ENCODE measurements around the gene TATDN3. TPM values are rescaled to one million over a fixed set of nuclear protein-coding genes. Genes with fewer than 3 reads are reported as not detected.

The TATDN3 gene
- total RNA-seq, 2 donors from 2014 or later = 17.7 to 18.2 TPM

DNA sequence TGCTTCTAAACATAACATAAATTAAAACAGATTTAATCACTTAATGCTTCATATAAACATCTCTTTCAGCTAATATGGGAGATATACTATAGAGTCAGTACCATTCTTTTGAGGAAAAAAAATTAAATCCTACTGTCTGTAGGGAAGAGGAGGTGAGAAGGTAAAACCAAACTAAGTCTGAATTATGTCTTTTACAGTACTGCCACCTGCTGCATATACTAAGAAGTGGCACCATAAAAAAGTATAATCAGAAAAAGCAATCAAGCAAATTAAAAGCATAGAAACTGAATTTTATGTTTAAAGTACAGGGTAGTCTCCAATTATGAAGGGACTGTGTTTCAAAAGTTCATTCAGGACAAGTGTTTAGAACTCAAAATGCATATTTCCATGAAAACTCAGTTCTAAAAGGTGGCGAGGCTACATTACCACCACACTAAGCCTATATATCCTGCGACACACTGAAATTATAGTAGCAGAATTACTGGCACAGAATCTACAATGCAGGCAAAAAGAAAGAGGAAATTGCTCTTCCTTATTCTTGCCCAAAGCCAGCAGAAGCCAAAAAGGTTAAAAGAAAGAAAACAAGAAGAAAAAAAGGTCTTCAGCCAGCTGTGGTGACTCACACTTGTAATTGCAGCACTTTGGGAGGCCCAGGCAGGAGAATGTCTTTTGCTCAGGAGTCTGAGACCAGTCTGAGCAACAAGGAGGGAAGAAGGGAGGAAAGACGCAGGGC lies 9.1 kb upstream of the TATDN3 start:
- Mint-ChIP-seq H3K27me3 (ENCODE audit: low read depth) (no peaks in the 10 kb centered on the region), H3K27ac (peak overlapping the region; percentile 86), H3K36me3 (ENCODE audit: insufficient read depth in 2 of 2) (peaks cover 9 to 20% of the 10 kb centered on the region in 2 donors), H3K9me3 (no peaks in the 10 kb centered on the region), H3K4me1 (ENCODE audit: low read depth) (peaks cover 44% of the 10 kb centered on the region), H3K4me3 (peak overlapping the region in 1 of 2 donors; percentile 61)
- ATAC-seq (replicated peaks in 1 of 2) = peak; percentile 45 to 65
- DNase-seq = no peak

GRCh38 chr1:212783976-212784375 lies 7.7 kb upstream of the TATDN3 start:
- H3K27ac Mint-ChIP-seq = peak overlapping the region; percentile 52
- DNase-seq (no peak), ATAC-seq (replicated peaks in 1 of 2) (peak; percentile 72 to 87)
- no peaks in the 10 kb centered on the region for H3K9me3 Mint-ChIP-seq
- H3K36me3 Mint-ChIP-seq (ENCODE audit: insufficient read depth in 2 of 2) = peaks cover 9 to 20% of the 10 kb centered on the region in 2 donors
- no peaks in the 10 kb centered on the region for H3K27me3 Mint-ChIP-seq (ENCODE audit: low read depth)
- H3K4me1 Mint-ChIP-seq (ENCODE audit: low read depth) = peaks cover 55% of the 10 kb centered on the region
- H3K4me3 Mint-ChIP-seq = peak overlapping the region in 1 of 2 donors; percentile 45

GRCh38 chr1:212785871-212786270 lies 5.8 kb upstream of the TATDN3 start:
- ATAC-seq (replicated peaks in 1 of 2) (no peak), DNase-seq (no peak)
- H3K9me3 Mint-ChIP-seq = no peaks in the 10 kb centered on the region
- no peak overlapping the region for H3K27ac Mint-ChIP-seq
- no peak overlapping the region for H3K4me3 Mint-ChIP-seq
- peaks cover 70% of the 10 kb centered on the region for H3K4me1 Mint-ChIP-seq (ENCODE audit: low read depth)
- H3K27me3 Mint-ChIP-seq (ENCODE audit: low read depth) = no peaks in the 10 kb centered on the region
- peaks cover 9 to 20% of the 10 kb centered on the region in 2 donors for H3K36me3 Mint-ChIP-seq (ENCODE audit: insufficient read depth in 2 of 2)

DNA sequence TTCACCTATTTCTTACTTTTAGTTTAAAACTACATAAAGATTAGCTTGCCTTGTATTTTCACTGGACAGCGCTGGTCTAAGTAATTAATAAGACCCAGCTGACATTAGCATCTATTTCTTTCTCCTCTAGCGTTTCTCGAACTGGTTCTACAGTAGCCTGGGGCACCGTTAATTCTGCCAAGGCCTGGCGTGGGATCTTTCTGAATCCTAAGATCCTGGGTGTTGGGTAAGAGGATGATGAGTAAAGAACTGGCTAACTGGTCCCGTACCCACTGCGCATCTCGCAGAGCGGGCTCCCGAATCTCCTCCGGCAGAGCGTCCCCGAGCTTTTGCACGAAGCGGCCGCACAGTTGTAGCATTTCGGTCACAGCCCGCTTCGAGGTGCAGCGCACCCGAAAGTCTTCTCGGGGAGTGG lies 426 bp upstream of the TATDN3 start:
- DNase-seq (no peak), ATAC-seq (replicated peaks in 1 of 2) (peak; percentile 73 to 75)
- Mint-ChIP-seq H3K27me3 (ENCODE audit: low read depth) (no peaks in the 10 kb centered on the region), H3K4me1 (ENCODE audit: low read depth) (peaks cover 59% of the 10 kb centered on the region), H3K4me3 (peak overlapping the region; percentile 99 to 100), H3K27ac (peak overlapping the region; percentile 90), H3K36me3 (ENCODE audit: insufficient read depth in 2 of 2) (peaks cover 5 to 20% of the 10 kb centered on the region in 2 donors), H3K9me3 (no peaks in the 10 kb centered on the region)

DNA sequence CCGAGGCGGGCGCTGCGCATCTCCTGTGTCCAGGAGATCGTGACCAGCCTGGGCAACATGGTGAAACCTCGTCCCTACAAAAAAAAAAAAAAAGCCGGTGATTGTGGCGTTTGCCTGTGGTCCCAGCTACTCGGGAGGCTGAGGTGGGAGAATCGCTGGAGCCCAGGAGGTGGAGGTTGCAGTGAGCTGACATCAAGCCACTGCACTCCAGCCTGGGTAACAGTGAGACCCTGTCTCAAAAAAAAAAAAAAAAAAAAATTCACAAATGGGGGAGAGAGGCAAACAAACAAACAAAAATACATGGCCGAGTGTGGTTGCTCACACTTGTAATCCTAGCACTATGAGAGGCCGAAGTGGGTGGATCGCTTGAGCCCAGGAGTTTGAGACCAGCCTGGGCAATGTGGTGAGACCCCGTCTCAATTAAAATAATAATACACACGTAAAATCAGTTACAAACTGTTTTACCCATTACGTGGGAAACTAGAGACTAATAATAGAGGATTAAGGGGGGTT lies 758 bp downstream of the TATDN3 start:
- no peak for ATAC-seq (replicated peaks in 1 of 2)
- Mint-ChIP-seq H3K9me3 (no peaks in the 10 kb centered on the region), H3K27ac (peak overlapping the region; percentile 99), H3K4me3 (peak overlapping the region; percentile 99 to 100), H3K4me1 (ENCODE audit: low read depth) (peaks cover 52% of the 10 kb centered on the region), H3K36me3 (ENCODE audit: insufficient read depth in 2 of 2) (peaks cover 5 to 16% of the 10 kb centered on the region in 2 donors), H3K27me3 (ENCODE audit: low read depth) (no peaks in the 10 kb centered on the region)
- DNase-seq = no peak

- Mint-ChIP-seq H3K27me3 (ENCODE audit: low read depth) (no peaks in the 10 kb centered on the region), H3K4me3 (peak overlapping the region in 1 of 2 donors; percentile 3), H3K36me3 (ENCODE audit: insufficient read depth in 2 of 2) (peaks cover 9 to 21% of the 10 kb centered on the region in 2 donors), H3K9me3 (no peaks in the 10 kb centered on the region), H3K27ac (no peak overlapping the region), H3K4me1 (ENCODE audit: low read depth) (peaks cover 36% of the 10 kb centered on the region)
- ATAC-seq (replicated peaks in 1 of 2) = no peak
- DNase-seq = no peak
These were observed 2.9 kb downstream of the TATDN3 start for GRCh38 chr1:212794561-212795014.

GRCh38 chr1:212797681-212798080 lies 6.0 kb downstream of the TATDN3 start:
- no peak for DNase-seq
- no peak for ATAC-seq (replicated peaks in 1 of 2)
- Mint-ChIP-seq H3K27ac (no peak overlapping the region), H3K9me3 (no peaks in the 10 kb centered on the region), H3K36me3 (ENCODE audit: insufficient read depth in 2 of 2) (peaks cover 9 to 15% of the 10 kb centered on the region in 2 donors), H3K4me1 (ENCODE audit: low read depth) (peaks cover 20% of the 10 kb centered on the region), H3K27me3 (ENCODE audit: low read depth) (no peaks in the 10 kb centered on the region), H3K4me3 (no peak overlapping the region)

DNA sequence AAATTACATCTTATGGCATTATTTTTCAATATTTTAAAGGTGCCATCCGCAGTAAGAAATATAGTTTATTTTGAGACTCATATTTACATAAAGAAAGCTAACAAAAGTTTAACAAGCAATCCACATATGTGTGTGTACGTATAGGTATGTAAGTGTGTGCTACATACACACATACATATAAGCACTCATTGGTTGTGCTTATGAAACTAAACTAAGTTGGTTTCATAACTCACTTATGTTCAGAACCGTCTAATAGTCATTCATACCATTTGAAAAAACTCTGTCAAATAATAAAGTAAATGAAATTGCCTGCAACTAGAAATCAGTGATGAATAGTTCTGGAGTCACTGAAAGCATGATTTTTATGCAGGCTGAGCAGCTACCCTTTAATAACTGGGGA lies 14.1 kb downstream of the TATDN3 start:
- ATAC-seq (replicated peaks in 1 of 2) (no peak), DNase-seq (no peak)
- no peak overlapping the region for H3K27ac Mint-ChIP-seq
- H3K4me1 Mint-ChIP-seq (ENCODE audit: low read depth) = no peaks in the 10 kb centered on the region
- no peaks in the 10 kb centered on the region for H3K27me3 Mint-ChIP-seq (ENCODE audit: low read depth)
- H3K9me3 Mint-ChIP-seq = no peaks in the 10 kb centered on the region
- peaks cover 2 to 5% of the 10 kb centered on the region in 2 donors for H3K36me3 Mint-ChIP-seq (ENCODE audit: insufficient read depth in 2 of 2)
- no peak overlapping the region for H3K4me3 Mint-ChIP-seq

DNA sequence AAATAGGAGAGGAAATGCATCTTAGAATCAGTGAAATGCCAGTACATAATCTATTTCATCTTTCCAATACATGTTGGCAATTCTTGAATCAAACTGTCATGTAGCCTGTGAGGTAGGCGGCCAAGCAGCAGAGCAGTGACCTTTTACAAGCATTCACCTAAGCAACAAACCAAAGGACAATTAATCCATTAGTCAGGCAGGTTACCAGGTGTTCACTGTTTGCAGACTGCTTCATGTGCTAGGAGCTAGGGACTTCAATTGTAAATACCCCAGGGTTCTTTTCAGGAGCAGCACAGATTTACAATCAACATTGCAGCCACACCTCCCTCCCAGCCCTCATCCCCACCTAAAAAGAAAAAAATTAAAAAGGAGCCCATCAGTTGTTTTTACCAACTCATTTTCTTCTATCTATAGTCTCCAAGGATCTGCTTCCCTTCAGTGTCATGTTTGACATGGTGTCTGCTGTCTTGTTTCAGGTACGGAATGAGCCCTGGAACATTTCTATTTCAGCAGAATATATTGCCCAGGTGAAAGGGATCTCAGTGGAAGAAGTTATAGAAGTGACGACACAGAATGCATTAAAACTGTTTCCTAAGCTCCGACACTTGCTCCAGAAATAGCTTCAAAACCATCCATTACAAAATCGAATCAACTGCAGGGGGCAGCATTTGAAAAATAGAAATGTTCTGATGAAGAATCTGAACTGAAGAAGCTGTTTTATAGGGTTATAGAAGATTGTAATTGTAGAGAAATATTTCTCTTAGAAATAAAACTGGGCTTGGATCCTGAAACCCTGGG lies 23.0 kb downstream of the TATDN3 start:
- ATAC-seq (replicated peaks in 1 of 2) = no peak
- Mint-ChIP-seq H3K4me1 (ENCODE audit: low read depth) (peaks cover 5% of the 10 kb centered on the region), H3K4me3 (no peak overlapping the region), H3K36me3 (ENCODE audit: insufficient read depth in 2 of 2) (peaks cover 0 to 2% of the 10 kb centered on the region in 2 donors), H3K27ac (no peak overlapping the region), H3K27me3 (ENCODE audit: low read depth) (peaks cover 3% of the 10 kb centered on the region), H3K9me3 (no peaks in the 10 kb centered on the region)
- no peak for DNase-seq

- no peak for DNase-seq
- Mint-ChIP-seq H3K27ac (no peak overlapping the region), H3K4me1 (ENCODE audit: low read depth) (peaks cover 11% of the 10 kb centered on the region), H3K9me3 (no peaks in the 10 kb centered on the region), H3K36me3 (ENCODE audit: insufficient read depth in 2 of 2) (peaks cover 0 to 2% of the 10 kb centered on the region in 2 donors), H3K27me3 (ENCODE audit: low read depth) (peaks cover 5% of the 10 kb centered on the region), H3K4me3 (no peak overlapping the region)
- ATAC-seq (replicated peaks in 1 of 2) = no peak
These were observed 25.0 kb downstream of the TATDN3 start for GRCh38 chr1:212816567-212817278.

GRCh38 chr1:212819726-212820125 lies 28.0 kb downstream of the TATDN3 start:
- Mint-ChIP-seq H3K9me3 (peaks cover 1 to 3% of the 10 kb centered on the region in 2 donors), H3K4me3 (peak overlapping the region in 1 of 2 donors; percentile 2), H3K27me3 (ENCODE audit: low read depth) (peaks cover 5% of the 10 kb centered on the region), H3K4me1 (ENCODE audit: low read depth) (peaks cover 11% of the 10 kb centered on the region), H3K36me3 (ENCODE audit: insufficient read depth in 2 of 2) (peaks cover 3 to 6% of the 10 kb centered on the region in 2 donors), H3K27ac (no peak overlapping the region)
- DNase-seq (no peak), ATAC-seq (replicated peaks in 1 of 2) (no peak)

- peaks cover 11% of the 10 kb centered on the region for H3K4me1 Mint-ChIP-seq (ENCODE audit: low read depth)
These were observed 29.3 kb downstream of the TATDN3 start for GRCh38 chr1:212820969-212821368.

More at GRCh38 chr1:212820969-212821368, 29.3 kb downstream of the TATDN3 start:
- DNase-seq (no peak), ATAC-seq (replicated peaks in 1 of 2) (no peak)
- Mint-ChIP-seq H3K9me3 (peaks cover 5 to 8% of the 10 kb centered on the region in 2 donors), H3K36me3 (ENCODE audit: insufficient read depth in 2 of 2) (peaks cover 10 to 14% of the 10 kb centered on the region in 2 donors), H3K27me3 (ENCODE audit: low read depth) (peaks cover 5% of the 10 kb centered on the region), H3K4me3 (no peak overlapping the region), H3K27ac (no peak overlapping the region)
